CD4-positive, alpha-beta T cell (primary cell): Measurements from ENCODE around the gene SCRN1. TPM values are rescaled to one million over a fixed set of nuclear protein-coding genes. Genes with fewer than 3 reads are reported as not detected.

Experiments
- ATAC-seq: fragments of 200-7000 bp; cut with Tn5 transposase; one replicate; pipeline ENCODE4 v1.10.0; 2022; ENCODE audit warnings: mild to moderate bottlenecking; ENCODE audit not compliant: poor library complexity
- CTCF ChIA-PET: fragments of 350-600 bp; sonication (Branson Sonifier 250); formaldehyde crosslinking; loops from one replicate; lab custom pipeline; 2021; ENCODE audit warnings: antibody characterized with exemption, inconsistent platforms; lab: Charles Lee
- POLR2A ChIA-PET: fragments of 350-600 bp; sonication (Branson Sonifier 250); formaldehyde crosslinking; loops from one replicate; lab custom pipeline; 2021; ENCODE audit warnings: antibody characterized with exemption, inconsistent platforms; lab: Charles Lee
- DNase-seq, 14 experiments: peaks; one replicate each; pipeline ENCODE4 v3.0.0-alpha.2; 2013 to 2020; ENCODE audit warnings: mixed read lengths in 2 of 14
- H3K27ac ChIP-seq, 2 donors: one replicate each; pipeline versions ENCODE4 v1.5.1 to v1.7.0; 2013; ENCODE audit warnings: low read length in 2 of 2, low read depth in 1 of 2, mild to moderate bottlenecking in 1 of 2
- H3K27me3 ChIP-seq, 2 experiments: 1 replicate in 1 of 2; 2 replicates in 1 of 2; pipeline versions ENCODE4 v1.6.1 to v1.7.0; 2013; ENCODE audit warnings: low read length in 2 of 2, control low read depth in 1 of 2, mild to moderate bottlenecking in 1 of 2, moderate library complexity in 1 of 2; ENCODE audit not compliant: insufficient read depth in 2 of 2, control insufficient read depth in 1 of 2
- H3K36me3 ChIP-seq: one replicate; pipeline ENCODE4 v1.6.1; 2013; ENCODE audit warnings: low read length, control low read depth; ENCODE audit not compliant: insufficient read depth
- H3K4me1 ChIP-seq: one replicate; pipeline ENCODE4 v1.6.1; 2013; ENCODE audit warnings: low read length, control low read depth; ENCODE audit not compliant: insufficient read depth
- H3K4me3 ChIP-seq: one replicate; pipeline ENCODE4 v1.5.1; 2013; ENCODE audit warnings: mild to moderate bottlenecking, low read length, moderate library complexity
- H3K9me3 ChIP-seq, 2 experiments: 1 replicate in 1 of 2; 2 replicates in 1 of 2; pipeline versions ENCODE4 v1.6.1 to v1.7.0; 2013; ENCODE audit warnings: low read length in 2 of 2, mild to moderate bottlenecking in 2 of 2, control low read depth in 1 of 2, moderate library complexity in 1 of 2; ENCODE audit not compliant: control insufficient read depth in 1 of 2, insufficient read depth in 1 of 2
- H3K27ac Mint-ChIP-seq: one replicate; pipeline ENCODE4 v1.8.0; 2020; ENCODE audit warnings: mixed read lengths
- H3K27me3 Mint-ChIP-seq: one replicate; pipeline ENCODE4 v1.8.0; 2021; ENCODE audit warnings: mixed read lengths
- H3K36me3 Mint-ChIP-seq: one replicate; pipeline ENCODE4 v1.8.0; 2021; ENCODE audit warnings: low read depth, mixed read lengths
- H3K4me1 Mint-ChIP-seq: one replicate; pipeline ENCODE4 v1.8.0; 2021; ENCODE audit warnings: low read depth, mixed read lengths
- H3K4me3 Mint-ChIP-seq: one replicate; pipeline ENCODE4 v1.8.0; 2020; ENCODE audit warnings: mild to moderate bottlenecking, mixed read lengths
- H3K9me3 Mint-ChIP-seq: one replicate; pipeline ENCODE4 v1.8.0; 2020; ENCODE audit warnings: mixed read lengths
- CTCF ChIP-seq: fragments of 200-600 bp; IDR thresholded peaks from one replicate; pipeline ENCODE4 v1.8.0; 2022; ENCODE audit warnings: antibody characterized with exemption, mild to moderate bottlenecking
- intact Hi-C, 2 experiments: fragments of 100-400 bp; cut with DNase I in 1 of 2; cut with micrococcal nuclease in 1 of 2; formaldehyde crosslinking; loops; one replicate each; pipeline versions ENCODE4 v1.15.1 to v1.9.0; 2023 to 2025; cut with DNase I, micrococcal nuclease
- total RNA-seq, 174 experiments: library from RNA in 2 of 174; stranded (reverse) in 2 of 174; gene quantifications; one replicate each; pipeline ENCODE4 v1.2.3 and lab custom pipeline; 2021 to 2026

SCRN1 gene
- total RNA-seq, 2 experiments from 2014 or later: 2.4 to 3.2 TPM

GRCh38 chr7:29974286-29974685, 15.3 kb downstream of the SCRN1 start:
- intact Hi-C loops: no loop called here

GRCh38 chr7:29972315-29972669, 17.3 kb downstream of the SCRN1 start:
- no peak for TF ChIP-seq CTCF
- Mint-ChIP-seq H3K4me3 (no peak overlapping the region), H3K9me3 (no peaks in the 10 kb centered on the region), H3K27me3 (peaks cover 11% of the 10 kb centered on the region), H3K4me1 (peaks cover 29% of the 10 kb centered on the region), H3K36me3 (no peaks in the 10 kb centered on the region), H3K27ac (no peak overlapping the region)
- ATAC-seq (no peak), DNase-seq (no peak)
- Histone ChIP-seq H3K4me1 (peaks cover 4% of the 10 kb centered on the region), H3K27ac (no peak overlapping the region), H3K9me3 (no peaks in the 10 kb centered on the region), H3K4me3 (no peak overlapping the region), H3K27me3 (no peaks in the 10 kb centered on the region), H3K36me3 (no peaks in the 10 kb centered on the region)
- POLR2A ChIA-PET: no interaction called here
- intact Hi-C loops: no loop called here
- CTCF ChIA-PET: no interaction called here

More at GRCh38 chr7:29974286-29974685, 15.3 kb downstream of the SCRN1 start:
- peaks cover 29% of the 10 kb centered on the region for H3K4me1 Mint-ChIP-seq
- no peak overlapping the region for H3K4me3 Mint-ChIP-seq
- no peak overlapping the region for H3K27ac Mint-ChIP-seq
- H3K36me3 ChIP-seq: no peaks in the 10 kb centered on the region
- no peaks in the 10 kb centered on the region for H3K36me3 Mint-ChIP-seq
- H3K4me1 ChIP-seq: no peaks in the 10 kb centered on the region
- POLR2A ChIA-PET: no interaction called here
- H3K9me3 ChIP-seq: no peaks in the 10 kb centered on the region
- H3K27me3 ChIP-seq: no peaks in the 10 kb centered on the region
- ATAC-seq (no peak), DNase-seq (no peak)
- peaks cover 11% of the 10 kb centered on the region for H3K27me3 Mint-ChIP-seq
- H3K9me3 Mint-ChIP-seq: no peaks in the 10 kb centered on the region
- no peak for TF ChIP-seq CTCF
- H3K27ac ChIP-seq: no peak overlapping the region
- H3K4me3 ChIP-seq: no peak overlapping the region
- CTCF ChIA-PET: no interaction called here

GRCh38 chr7:29971566-29972314, 17.9 kb downstream of the SCRN1 start:
- ATAC-seq (no peak), DNase-seq (no peak)
- no peaks in the 10 kb centered on the region for H3K36me3 ChIP-seq
- intact Hi-C loops: no loop called here
- Mint-ChIP-seq H3K27ac (no peak overlapping the region), H3K27me3 (peaks cover 11% of the 10 kb centered on the region), H3K9me3 (no peaks in the 10 kb centered on the region), H3K36me3 (no peaks in the 10 kb centered on the region), H3K4me1 (peaks cover 27% of the 10 kb centered on the region), H3K4me3 (no peak overlapping the region)
- H3K4me1 ChIP-seq: peaks cover 4% of the 10 kb centered on the region
- H3K27me3 ChIP-seq: no peaks in the 10 kb centered on the region
- no peak for TF ChIP-seq CTCF
- no peak overlapping the region for H3K27ac ChIP-seq
- POLR2A ChIA-PET: no interaction called here
- no peaks in the 10 kb centered on the region for H3K9me3 ChIP-seq
- no peak overlapping the region for H3K4me3 ChIP-seq
- CTCF ChIA-PET: no interaction called here
